Measurements from ENCODE around the gene IGF2.

Gene IGF2

GRCh38 chr11:2114430-2115241 is 24.6 kb downstream of the IGF2 start:
- in situ Hi-C loops (cut with HindIII; ENCODE audit: low pct_ligation_motif_present, low pct_unique_long_range_greater_than_20kb, low sequenced_read_pairs): no loop called here
- DNase-seq: no peak

- no peak for DNase-seq
- in situ Hi-C loops (cut with HindIII; ENCODE audit: low pct_ligation_motif_present, low pct_unique_long_range_greater_than_20kb, low sequenced_read_pairs): no loop called here
These were observed 25.4 kb downstream of the IGF2 start for GRCh38 chr11:2113776-2114175.

- in situ Hi-C loops (cut with HindIII; ENCODE audit: low pct_ligation_motif_present, low pct_unique_long_range_greater_than_20kb, low sequenced_read_pairs): no loop called here
- no peak for DNase-seq
These were observed 28.7 kb downstream of the IGF2 start for GRCh38 chr11:2110521-2110920.

- in situ Hi-C loops (cut with HindIII; ENCODE audit: low pct_ligation_motif_present, low pct_unique_long_range_greater_than_20kb, low sequenced_read_pairs): no loop called here
These were observed 29.6 kb downstream of the IGF2 start for GRCh38 chr11:2109541-2110019.

GRCh38 chr11:2108675-2109491 is 30.3 kb downstream of the IGF2 start:
- no peak for DNase-seq
- in situ Hi-C loops (cut with HindIII; ENCODE audit: low pct_ligation_motif_present, low pct_unique_long_range_greater_than_20kb, low sequenced_read_pairs): no loop called here

More at GRCh38 chr11:2109541-2110019, 29.6 kb downstream of the IGF2 start:
- no peak for DNase-seq

GRCh38 chr11:2107941-2108630 is 31.1 kb downstream of the IGF2 start:
- in situ Hi-C loops (cut with HindIII; ENCODE audit: low pct_ligation_motif_present, low pct_unique_long_range_greater_than_20kb, low sequenced_read_pairs): no loop called here
- DNase-seq: no peak

- no peak for DNase-seq
- in situ Hi-C loops (cut with HindIII; ENCODE audit: low pct_ligation_motif_present, low pct_unique_long_range_greater_than_20kb, low sequenced_read_pairs): no loop called here
These were observed 31.7 kb downstream of the IGF2 start for GRCh38 chr11:2107521-2107920.

- no peak for DNase-seq
- in situ Hi-C loops (cut with HindIII; ENCODE audit: low pct_ligation_motif_present, low pct_unique_long_range_greater_than_20kb, low sequenced_read_pairs): no loop called here
These were observed 32.5 kb downstream of the IGF2 start for GRCh38 chr11:2106583-2107209.

GRCh38 chr11:2105511-2105910 is 33.7 kb downstream of the IGF2 start:
- in situ Hi-C loops (cut with HindIII; ENCODE audit: low pct_ligation_motif_present, low pct_unique_long_range_greater_than_20kb, low sequenced_read_pairs): no loop called here
- no peak for DNase-seq

GRCh38 chr11:2104524-2105440 is 34.4 kb downstream of the IGF2 start:
- no peak for DNase-seq
- in situ Hi-C loops (cut with HindIII; ENCODE audit: low pct_ligation_motif_present, low pct_unique_long_range_greater_than_20kb, low sequenced_read_pairs): no loop called here

- no peak for DNase-seq
- in situ Hi-C loops (cut with HindIII; ENCODE audit: low pct_ligation_motif_present, low pct_unique_long_range_greater_than_20kb, low sequenced_read_pairs): no loop called here
These were observed 35.3 kb downstream of the IGF2 start for GRCh38 chr11:2103668-2104523.

GRCh38 chr11:2102883-2103213 is 36.3 kb downstream of the IGF2 start:
- DNase-seq: no peak
- in situ Hi-C loops (cut with HindIII; ENCODE audit: low pct_ligation_motif_present, low pct_unique_long_range_greater_than_20kb, low sequenced_read_pairs): no loop called here

GRCh38 chr11:2102132-2102882 is 36.9 kb downstream of the IGF2 start:
- in situ Hi-C loops (cut with HindIII; ENCODE audit: low pct_ligation_motif_present, low pct_unique_long_range_greater_than_20kb, low sequenced_read_pairs): no loop called here
- no peak for DNase-seq

- in situ Hi-C loops (cut with HindIII; ENCODE audit: low pct_ligation_motif_present, low pct_unique_long_range_greater_than_20kb, low sequenced_read_pairs): no loop called here
These were observed 38.0 kb downstream of the IGF2 start for GRCh38 chr11:2101171-2101675.

GRCh38 chr11:2100361-2101170 is 38.6 kb downstream of the IGF2 start:
- no peak for DNase-seq

More at GRCh38 chr11:2101171-2101675, 38.0 kb downstream of the IGF2 start:
- DNase-seq: no peak

More at GRCh38 chr11:2100361-2101170, 38.6 kb downstream of the IGF2 start:
- in situ Hi-C loops (cut with HindIII; ENCODE audit: low pct_ligation_motif_present, low pct_unique_long_range_greater_than_20kb, low sequenced_read_pairs): no loop called here
